ENCODE data around the gene GAREM1. TPM values are rescaled to one million over a fixed set of nuclear protein-coding genes. Genes with fewer than 3 reads are reported as not detected.

Gene GAREM1
- total and polyA plus RNA-seq, 2 of the 8 experiments (the other 6 are each of a cell fraction or from before 2014, with no cell fraction given), result 3.6 to 9.2 TPM

DNA sequence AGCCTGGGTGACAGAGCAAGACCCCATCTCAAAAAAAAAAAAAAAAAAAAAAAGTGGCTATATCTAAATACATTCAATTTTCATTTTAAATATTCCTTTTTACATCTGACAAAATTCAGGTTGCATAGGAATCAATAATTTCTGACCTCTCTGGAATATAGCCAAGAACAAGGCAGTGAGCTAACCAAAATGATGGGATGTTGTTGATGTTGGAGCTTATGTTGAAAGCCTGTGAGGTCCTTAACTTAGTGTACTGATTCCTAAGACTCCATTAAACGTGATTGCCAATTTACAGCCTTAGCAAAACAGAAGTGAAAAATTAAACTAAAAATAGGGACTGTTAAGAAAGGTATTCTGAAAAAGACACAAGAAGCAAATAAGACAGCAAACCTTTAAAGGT is 171.2 kb downstream of the GAREM1 start:
- H4K20me1 ChIP-seq (replicated peaks in 1 of 2; ENCODE audit: control insufficient read depth in 1 of 2, insufficient read depth in 2 of 2, low read length in 2 of 2), result no peaks in the 10 kb centered on the region
- DNase-seq (ENCODE audit: low read depth in 1 of 2, low spot score in 2 of 2), result no peak
- H3K27ac ChIP-seq (ENCODE audit: low read depth, low read length), result no peak overlapping the region
- no peak overlapping the region for H4K91ac ChIP-seq (replicated peaks; ENCODE audit: insufficient read length, low read length)
- H3K14ac ChIP-seq (ENCODE audit: insufficient read length), result no peak overlapping the region
- H2BK20ac ChIP-seq (ENCODE audit: low read length), result no peak overlapping the region
- no peaks in the 10 kb centered on the region for H3K27me3 ChIP-seq (replicated peaks in 1 of 4; ENCODE audit: control insufficient read depth in 3 of 4, extremely low read depth in 1 of 4, insufficient read depth in 3 of 4, low read length in 3 of 4)
- H4K5ac ChIP-seq (ENCODE audit: insufficient read length, low read depth, low read length), result no peak overlapping the region
- WGBS, 2 experiments (ENCODE audit: extremely low coverage in 1 of 2, insufficient coverage in 1 of 2, insufficient read length in 1 of 2, insufficient replicate concordance in 2 of 2, low coverage in 1 of 2, low lambda C conversion rate in 2 of 2, missing lambda C conversion rate in 1 of 2), result 89% methylated on average over 1 of the region's 1 CpG; no CpG with 5 or more reads in 1 of the 2 experiments
- H3K79me2 ChIP-seq (ENCODE audit: control insufficient read depth in 1 of 2, insufficient read depth in 2 of 2, low read length in 2 of 2), result no peaks in the 10 kb centered on the region
- no peak overlapping the region for H3K4me3 ChIP-seq (ENCODE audit: extremely low read depth in 1 of 4, insufficient read depth in 2 of 4, low read depth in 3 of 4, low read length in 4 of 4)
- H4K8ac ChIP-seq (ENCODE audit: extremely low read depth, insufficient read depth, low read length), result no peak overlapping the region
- CTCF ChIA-PET (ENCODE audit: partially characterized antibody), result interaction anchor here (1.7 kb wide), 1 partner anchor 10 kb away, joined by 9 read pairs; no protein-coding TSS in a partner anchor
- H3K4me1 ChIP-seq (replicated peaks in 1 of 4; ENCODE audit: control insufficient read depth in 3 of 4, insufficient read depth in 4 of 4, low read length in 3 of 4), result no peaks in the 10 kb centered on the region
- H3K23ac ChIP-seq (ENCODE audit: insufficient read length), result no peak overlapping the region
- no peak overlapping the region for H2BK5ac ChIP-seq (ENCODE audit: low read depth, low read length)
- H3K9ac ChIP-seq (replicated peaks in 1 of 4; ENCODE audit: extremely low read depth in 1 of 4, low read depth in 3 of 4, low read length in 3 of 4), result no peak overlapping the region
- H2BK120ac ChIP-seq (replicated peaks; ENCODE audit: low read depth, low read length), result no peak overlapping the region
- no peaks in the 10 kb centered on the region for H3K9me3 ChIP-seq (ENCODE audit: insufficient read depth in 2 of 2, low read depth in 1 of 2, low read length in 1 of 2)
- H2AK5ac ChIP-seq (ENCODE audit: low read depth, low read length), result no peak overlapping the region
- no peaks in the 10 kb centered on the region for H3K36me3 ChIP-seq (ENCODE audit: control insufficient read depth in 2 of 4, insufficient read depth in 4 of 4, low read length in 3 of 4)
- POLR2A ChIA-PET (ENCODE audit: partially characterized antibody), result no interaction called here
- no peak overlapping the region for H3K4me2 ChIP-seq (ENCODE audit: insufficient read depth in 1 of 2, low read depth in 2 of 2, low read length in 2 of 2)
- no peak overlapping the region for H2BK15ac ChIP-seq (ENCODE audit: low read length)
- no peak overlapping the region for H3K4ac ChIP-seq (replicated peaks; ENCODE audit: insufficient read length, low read depth, low read length)
- no peak for FAIRE-seq
- H3K56ac ChIP-seq (replicated peaks; ENCODE audit: insufficient read length, low read depth, low read length), result no peak overlapping the region
- no peaks in the 10 kb centered on the region for H3K79me1 ChIP-seq (ENCODE audit: low read depth, low read length)
- no peak overlapping the region for H3K18ac ChIP-seq (ENCODE audit: extremely low read depth, low read length)
- H2BK12ac ChIP-seq (ENCODE audit: low read depth, low read length), result no peak overlapping the region
- H3K23me2 ChIP-seq (ENCODE audit: low read depth, low read length), result no peaks in the 10 kb centered on the region
- H2AFZ ChIP-seq (ENCODE audit: low read length), result no peak overlapping the region
- TF ChIP-seq JUND (IDR thresholded peaks at IDR 0.05; ENCODE audit: low read length) (no peak), CBX5 (IDR thresholded peaks at IDR 0.05; ENCODE audit: low read depth, low read length) (no peak), FOSL1 (IDR thresholded peaks at IDR 0.05; ENCODE audit: insufficient read depth, low read depth, low read length) (no peak), TEAD4 (IDR thresholded peaks at IDR 0.05; ENCODE audit: low read depth, low read length) (no peak), RBBP5 (IDR thresholded peaks at IDR 0.05; ENCODE audit: borderline replicate concordance, low read depth, low read length) (no peak), KDM1A (IDR thresholded peaks at IDR 0.05; ENCODE audit: borderline replicate concordance, low read length) (no peak), RNF2 (IDR thresholded peaks at IDR 0.05; ENCODE audit: borderline replicate concordance, low read depth, low read length, missing control alignments, poor library complexity, severe bottlenecking) (no peak), RAD21 (IDR thresholded peaks at IDR 0.05 in 1 of 2, conservative IDR thresholded peaks at IDR 0.05 in 1 of 2; ENCODE audit: low read depth in 2 of 2, low read length in 2 of 2) (no peak), TAF1 (IDR thresholded peaks at IDR 0.05; ENCODE audit: low read depth, low read length) (no peak), KDM4A (IDR thresholded peaks at IDR 0.05; ENCODE audit: low read depth, low read length, severe bottlenecking) (no peak), HDAC2 (IDR thresholded peaks at IDR 0.05; ENCODE audit: borderline replicate concordance in 1 of 2, low read depth in 2 of 2, low read length in 2 of 2) (no peak), TBP (IDR thresholded peaks at IDR 0.05; ENCODE audit: low read depth, low read length) (no peak)

Measured in H1 (cell line).